PFSK-1 (cell line): Measurements from ENCODE around the gene SMAD3.

Source experiments
- FOXP2 ChIP-seq: optimal IDR thresholded peaks from 2 replicates; pipeline ENCODE3; 2011; ENCODE audit warnings: borderline replicate concordance, control low read depth, inconsistent platforms; ENCODE audit not compliant: insufficient read depth; ENCODE audit errors: extremely low read length, extremely low read depth
- POLR2AphosphoS5 ChIP-seq: IDR thresholded peaks from 2 replicates; pipeline ENCODE4 v1.6.1; 2012; ENCODE audit warnings: low read depth, mild to moderate bottlenecking, control low read depth, low read length, moderate library complexity
- REST ChIP-seq, 2 experiments: IDR thresholded peaks; 2 replicates each; pipeline versions ENCODE4 v1.6.1 to v1.8.0; 2011 to 2012; ENCODE audit warnings: low read depth in 2 of 2, low read length in 2 of 2, control low read depth in 1 of 2, inconsistent platforms in 1 of 2, mild to moderate bottlenecking in 1 of 2, moderate library complexity in 1 of 2; ENCODE audit not compliant: insufficient read depth in 1 of 2
- SIN3A ChIP-seq: IDR thresholded peaks from 2 replicates; pipeline ENCODE4 v1.6.1; 2012; ENCODE audit warnings: mild to moderate bottlenecking, low read length, moderate library complexity, borderline replicate concordance; ENCODE audit not compliant: insufficient read depth
- TAF1 ChIP-seq: IDR thresholded peaks from 2 replicates; pipeline ENCODE4 v1.6.1; 2012; ENCODE audit warnings: low read length, control low read depth, borderline replicate concordance; ENCODE audit not compliant: insufficient read depth

The SMAD3 gene

GRCh38 chr15:67114846-67115585 lies 49.6 kb downstream of the SMAD3 start:
- TF ChIP-seq TAF1 (no peak), SIN3A (no peak), REST (IDR thresholded peaks at IDR 0.05; ENCODE audit: insufficient read depth in 1 of 2, low read depth in 2 of 2, low read length in 2 of 2) (no peak), POLR2AphosphoS5 (no peak), FOXP2 (no peak)

- no peak for TF ChIP-seq REST (IDR thresholded peaks at IDR 0.05; ENCODE audit: insufficient read depth in 1 of 2, low read depth in 2 of 2, low read length in 2 of 2)
- TF ChIP-seq POLR2AphosphoS5: no peak
- TF ChIP-seq SIN3A: no peak
- TF ChIP-seq TAF1: no peak
- TF ChIP-seq FOXP2: no peak
These were observed 50.2 kb downstream of the SMAD3 start for GRCh38 chr15:67115586-67115969.

DNA sequence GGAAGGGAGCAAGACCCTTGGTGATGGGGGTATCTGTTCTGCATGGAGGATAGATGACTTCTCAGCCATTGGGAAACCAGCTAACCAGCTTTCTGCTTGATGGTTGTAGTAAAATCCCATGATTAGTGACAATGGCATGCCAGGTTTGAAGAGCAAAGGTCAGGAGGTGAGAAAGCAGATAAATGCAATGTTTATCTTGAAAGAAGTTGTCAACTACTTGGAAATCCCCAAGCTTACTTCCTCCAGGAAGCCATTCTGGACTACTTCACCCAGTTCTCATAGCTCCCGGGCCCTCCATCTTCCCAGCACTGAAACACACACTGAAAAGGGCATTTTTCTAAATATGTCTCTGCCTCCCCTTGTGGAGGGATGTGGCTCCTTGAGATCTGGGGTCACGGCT lies 51.3 kb downstream of the SMAD3 start:
- TF ChIP-seq POLR2AphosphoS5 (no peak), SIN3A (no peak), TAF1 (no peak), FOXP2 (no peak), REST (IDR thresholded peaks at IDR 0.05; ENCODE audit: insufficient read depth in 1 of 2, low read depth in 2 of 2, low read length in 2 of 2) (no peak)

DNA sequence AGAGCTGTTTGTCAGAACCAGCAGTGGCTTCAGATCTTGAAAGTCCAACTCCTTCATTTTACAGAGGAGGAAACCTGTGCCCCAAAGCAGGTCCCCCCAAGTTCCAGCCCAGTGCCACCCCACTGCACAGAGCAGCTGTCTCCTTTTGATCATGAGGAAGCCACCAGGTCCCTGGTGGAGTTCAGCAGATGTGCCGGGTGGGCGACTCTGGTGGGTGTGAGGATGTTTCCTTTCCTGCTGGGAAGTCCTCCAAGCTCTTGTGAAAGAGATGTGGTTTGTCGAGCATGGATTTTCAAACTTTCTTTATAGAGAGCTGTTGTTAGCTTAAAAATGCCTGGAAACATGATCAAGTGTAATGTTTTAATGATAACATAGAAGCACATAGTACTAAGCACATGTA lies 52.0 kb downstream of the SMAD3 start:
- TF ChIP-seq REST (IDR thresholded peaks at IDR 0.05; ENCODE audit: insufficient read depth in 1 of 2, low read depth in 2 of 2, low read length in 2 of 2) (no peak), TAF1 (no peak)

DNA sequence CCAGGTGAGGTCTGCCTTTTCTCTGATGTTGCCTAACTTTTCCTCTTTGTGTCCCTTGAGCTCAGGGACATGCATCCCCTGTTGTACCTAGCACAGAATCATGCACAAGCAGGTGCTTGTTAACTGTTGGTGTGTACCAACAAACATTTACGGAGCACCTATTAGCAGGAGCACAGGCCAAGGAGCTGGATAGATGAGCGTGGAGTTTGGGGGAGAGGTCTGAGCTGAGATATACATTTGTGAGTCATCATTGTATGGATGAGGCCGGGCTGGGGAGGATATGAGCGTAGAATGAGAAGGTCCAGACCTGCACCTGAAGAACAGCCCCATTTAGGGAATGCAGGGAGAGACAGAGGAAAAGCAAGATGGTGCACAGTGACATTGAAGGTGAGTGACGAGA lies 53.4 kb downstream of the SMAD3 start:
- TF ChIP-seq REST (IDR thresholded peaks at IDR 0.05; ENCODE audit: insufficient read depth in 1 of 2, low read depth in 2 of 2, low read length in 2 of 2) (no peak), SIN3A (no peak)
